Hepatocyte (in vitro differentiated cells): ENCODE results near the gene CCDC191. TPM values are rescaled to one million over a fixed set of nuclear protein-coding genes. Genes with fewer than 3 reads are reported as not detected.

Experiments
- DNase-seq: peaks from one replicate; pipeline ENCODE4 v3.0.0-alpha.2; 2016; ENCODE audit warnings: low spot score
- H2AFZ ChIP-seq: fragments of 200-600 bp; sonication (generic); 2 replicates; pipeline ENCODE4 v1.6.0; 2016; ENCODE audit warnings: antibody characterized with exemption, mild to moderate bottlenecking
- H3K27ac ChIP-seq: fragments of 200-600 bp; sonication (generic); 2 replicates; pipeline ENCODE4 v1.5.1; 2016; ENCODE audit warnings: mild to moderate bottlenecking
- H3K27me3 ChIP-seq: fragments of 200-600 bp; sonication (generic); 2 replicates; pipeline ENCODE4 v1.6.1; 2016
- H3K36me3 ChIP-seq: fragments of 200-600 bp; sonication (generic); replicated peaks from 2 replicates; pipeline ENCODE4 v1.5.1; 2016; ENCODE audit warnings: low read depth; ENCODE audit not compliant: insufficient read depth
- H3K4me1 ChIP-seq: fragments of 200-600 bp; sonication (generic); 2 replicates; pipeline ENCODE4 v1.5.1; 2016; ENCODE audit warnings: mild to moderate bottlenecking, moderate library complexity; ENCODE audit not compliant: insufficient read depth
- H3K4me2 ChIP-seq: fragments of 200-600 bp; sonication (generic); 2 replicates; pipeline ENCODE4 v1.6.0; 2016
- H3K4me3 ChIP-seq: fragments of 200-600 bp; sonication (generic); 2 replicates; pipeline ENCODE4 v1.5.1; 2016; ENCODE audit warnings: mild to moderate bottlenecking
- H3K79me2 ChIP-seq: fragments of 200-600 bp; sonication (generic); 2 replicates; pipeline ENCODE4 v1.6.0; 2017; ENCODE audit warnings: mild to moderate bottlenecking
- H3K9me2 ChIP-seq: fragments of 200-600 bp; sonication (generic); replicated peaks from 2 replicates; pipeline ENCODE4 v1.6.0; 2017; ENCODE audit warnings: mild to moderate bottlenecking; ENCODE audit not compliant: insufficient read depth
- H3K9me3 ChIP-seq: fragments of 200-600 bp; sonication (generic); 2 replicates; pipeline ENCODE4 v1.5.1; 2016; ENCODE audit warnings: low read depth, mild to moderate bottlenecking
- H4K20me1 ChIP-seq: fragments of 200-600 bp; sonication (generic); 2 replicates; pipeline ENCODE4 v1.6.0; 2016; ENCODE audit warnings: mild to moderate bottlenecking; ENCODE audit not compliant: insufficient read depth, poor library complexity, severe bottlenecking
- EZH2 ChIP-seq: fragments of 200-600 bp; sonication (generic); IDR thresholded peaks from 2 replicates; pipeline ENCODE4 v1.6.1; 2016; ENCODE audit warnings: antibody characterized with exemption, mild to moderate bottlenecking, borderline replicate concordance
- EZH2phosphoT487 ChIP-seq: fragments of 200-600 bp; sonication (generic); IDR thresholded peaks from one replicate; pipeline ENCODE4 v1.6.1; 2018; ENCODE audit warnings: antibody characterized with exemption, mild to moderate bottlenecking, low read depth, moderate library complexity; ENCODE audit not compliant: unreplicated experiment, severe bottlenecking
- WGBS: methylation state at CpG from one replicate; pipeline ENCODE4 v1.1.6; 2016; ENCODE audit warnings: low lambda C conversion rate; ENCODE audit errors: missing lambda C conversion rate; 5-methylcytosine and 5-hydroxymethylcytosine counted together
- polyA plus RNA-seq: library from polyadenylated mRNA; unstranded; fragments of >200 nt; fragmentation: Nextera tagmentation; extraction: Ambion mirVana; gene quantifications from 2 replicates; pipeline ENCODE4 v1.2.1, GENCODE V29; 2016
- total RNA-seq: library from RNA; depleted of rRNA; stranded (reverse); fragments of >200 nt; gene quantifications from 2 replicates; pipeline ENCODE4 v1.2.3, GENCODE V29; 2014
- TF ChIP-seq, protein P1 (sequence below): fragments of 200-600 bp; sonication (generic); IDR thresholded peaks from 2 replicates; pipeline ENCODE4 v1.5.1; 2016; ENCODE audit warnings: antibody characterized with exemption, mild to moderate bottlenecking; ENCODE audit not compliant: poor library complexity

The CCDC191 gene, protein sequence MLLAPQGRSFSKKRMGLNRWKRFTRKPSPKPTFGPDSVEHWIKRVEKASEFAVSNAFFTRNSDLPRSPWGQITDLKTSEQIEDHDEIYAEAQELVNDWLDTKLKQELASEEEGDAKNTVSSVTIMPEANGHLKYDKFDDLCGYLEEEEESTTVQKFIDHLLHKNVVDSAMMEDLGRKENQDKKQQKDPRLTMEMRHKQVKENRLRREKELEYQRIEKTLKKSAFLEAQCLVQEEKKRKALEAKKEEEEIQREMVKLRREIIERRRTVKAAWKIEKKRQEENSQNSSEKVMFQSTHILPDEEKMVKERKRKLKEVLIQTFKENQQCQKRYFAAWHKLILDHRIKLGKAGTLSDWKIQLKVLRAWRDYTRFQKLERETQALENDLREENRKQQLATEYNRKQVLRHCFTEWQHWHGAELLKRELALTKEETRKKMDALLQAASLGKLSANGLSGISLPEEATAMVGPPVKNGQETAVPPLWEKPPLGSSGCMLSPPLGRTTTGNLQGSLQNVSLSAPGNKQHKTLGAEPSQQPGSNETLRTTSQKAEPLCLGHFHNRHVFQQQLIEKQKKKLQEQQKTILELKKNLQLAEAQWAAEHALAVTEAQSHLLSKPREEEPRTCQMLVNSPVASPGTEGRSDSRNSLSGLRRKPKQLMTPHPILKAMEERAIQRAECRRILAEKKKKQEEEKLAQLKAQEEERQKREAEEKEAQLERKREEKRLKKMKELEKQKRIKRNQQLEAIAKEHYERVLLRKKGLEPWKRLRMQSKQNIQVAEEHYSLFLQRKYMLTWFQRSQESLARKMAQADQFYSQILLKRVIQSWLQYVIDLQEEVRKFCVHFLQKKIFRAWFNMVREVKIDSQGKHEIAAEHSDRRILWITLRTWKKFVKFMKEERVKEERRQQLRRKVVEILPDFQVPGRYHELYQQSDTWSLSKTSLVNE
- 3.0 and 3.5 TPM in 2 replicates for total RNA-seq
- polyA plus RNA-seq: 1.1 and 2.7 TPM in 2 replicates

DNA sequence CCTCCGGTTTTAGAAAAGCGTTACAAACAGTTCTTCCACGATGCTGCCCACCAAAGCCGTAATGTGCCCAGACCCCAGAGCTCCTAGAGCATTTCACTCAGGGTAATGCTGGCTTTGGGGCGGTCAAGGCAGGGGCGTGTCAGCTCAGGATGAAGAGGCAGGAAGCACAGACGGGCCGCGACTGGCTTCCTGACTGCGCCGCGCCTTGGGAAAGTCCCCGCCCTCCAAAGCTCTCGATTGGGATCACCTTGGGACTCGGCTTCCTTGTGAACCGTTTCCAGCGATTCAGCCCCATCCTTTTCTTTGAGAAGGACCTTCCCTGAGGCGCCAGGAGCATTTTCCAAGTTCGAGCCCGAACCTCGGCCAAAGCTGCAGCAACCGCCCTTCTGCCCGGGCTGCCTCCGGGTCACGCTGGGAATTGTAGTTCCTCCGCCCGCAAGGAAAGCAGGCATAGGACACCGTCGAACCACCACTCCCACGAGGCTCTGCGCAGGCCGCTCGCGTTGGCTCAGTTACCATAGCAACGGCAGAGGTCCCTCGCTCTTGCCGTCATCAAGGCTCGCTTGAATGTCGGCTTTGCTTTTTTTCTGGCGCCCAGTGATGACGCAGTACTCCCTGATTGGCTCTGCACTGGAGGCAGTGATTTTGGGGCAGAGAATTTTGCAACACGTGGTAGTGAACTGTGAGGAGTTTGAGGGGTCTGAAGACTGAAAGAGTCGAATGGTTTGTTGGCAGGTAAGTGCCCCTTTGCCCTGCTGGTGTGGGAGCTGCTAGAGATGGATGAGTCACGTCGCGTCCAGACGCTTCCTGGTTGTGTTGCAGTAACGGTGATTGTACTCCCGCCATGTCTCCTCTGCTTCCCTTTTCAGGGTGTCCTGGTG is at the start of gene CCDC191, which contains the start of gene QTRT2:
Gene CCDC191 (minus strand): TSS at position 397 of the 881 bp plus-strand sequence. CDS start 60 bp downstream, at position 337.
Gene QTRT2 (plus strand): TSS at position 608 of the 881 bp plus-strand sequence. CDS start 8,521 bp downstream, outside the sequence.
- Histone ChIP-seq H3K9me3 (no peaks in the 10 kb centered on the region), H3K79me2 (peaks cover 43% of the 10 kb centered on the region), H2AFZ (peak within 1 kb of the TSS; percentile 84)

DNA sequence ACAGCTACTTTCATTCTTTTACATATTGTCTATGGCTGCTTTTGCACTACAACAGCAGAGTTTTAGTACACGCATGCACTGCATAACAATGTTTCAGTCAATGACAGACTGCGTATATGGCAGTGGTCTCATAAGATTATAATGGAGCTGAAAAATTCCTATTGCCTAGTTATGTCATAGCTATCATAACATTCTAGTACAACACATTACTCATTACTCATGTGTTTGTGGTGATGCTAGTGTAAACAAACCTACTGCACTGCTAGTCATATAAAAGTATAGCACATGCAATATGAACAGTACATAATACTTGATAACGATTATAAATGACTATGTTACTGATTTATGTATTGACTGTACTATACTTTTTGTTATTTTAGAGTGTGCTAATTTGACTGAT is 48.1 kb upstream of the CCDC191 start:
- Histone ChIP-seq H3K27ac (no peak overlapping the region), H2AFZ (no peak overlapping the region), H3K4me3 (no peak overlapping the region), H3K9me2 (no peaks in the 10 kb centered on the region), H3K27me3 (no peaks in the 10 kb centered on the region), H3K4me1 (no peaks in the 10 kb centered on the region), H4K20me1 (no peaks in the 10 kb centered on the region), H3K36me3 (no peaks in the 10 kb centered on the region), H3K4me2 (no peak overlapping the region), H3K9me3 (no peaks in the 10 kb centered on the region), H3K79me2 (no peaks in the 10 kb centered on the region)
- 91% methylated on average over 3 of the region's 3 CpGs for WGBS
- no peak for DNase-seq
- TF ChIP-seq EZH2 (no peak), EZH2phosphoT487 (no peak)
- TF ChIP-seq, protein P1, sequence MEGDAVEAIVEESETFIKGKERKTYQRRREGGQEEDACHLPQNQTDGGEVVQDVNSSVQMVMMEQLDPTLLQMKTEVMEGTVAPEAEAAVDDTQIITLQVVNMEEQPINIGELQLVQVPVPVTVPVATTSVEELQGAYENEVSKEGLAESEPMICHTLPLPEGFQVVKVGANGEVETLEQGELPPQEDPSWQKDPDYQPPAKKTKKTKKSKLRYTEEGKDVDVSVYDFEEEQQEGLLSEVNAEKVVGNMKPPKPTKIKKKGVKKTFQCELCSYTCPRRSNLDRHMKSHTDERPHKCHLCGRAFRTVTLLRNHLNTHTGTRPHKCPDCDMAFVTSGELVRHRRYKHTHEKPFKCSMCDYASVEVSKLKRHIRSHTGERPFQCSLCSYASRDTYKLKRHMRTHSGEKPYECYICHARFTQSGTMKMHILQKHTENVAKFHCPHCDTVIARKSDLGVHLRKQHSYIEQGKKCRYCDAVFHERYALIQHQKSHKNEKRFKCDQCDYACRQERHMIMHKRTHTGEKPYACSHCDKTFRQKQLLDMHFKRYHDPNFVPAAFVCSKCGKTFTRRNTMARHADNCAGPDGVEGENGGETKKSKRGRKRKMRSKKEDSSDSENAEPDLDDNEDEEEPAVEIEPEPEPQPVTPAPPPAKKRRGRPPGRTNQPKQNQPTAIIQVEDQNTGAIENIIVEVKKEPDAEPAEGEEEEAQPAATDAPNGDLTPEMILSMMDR: no peak

More for the DNA sequence above, at the start of gene CCDC191, which contains the start of gene QTRT2:
- Histone ChIP-seq H3K4me2 (peak within 1 kb of the TSS; percentile 82), H3K4me1 (no peaks in the 10 kb centered on the region), H3K27me3 (no peaks in the 10 kb centered on the region), H4K20me1 (no peaks in the 10 kb centered on the region), H3K4me3 (peak within 1 kb of the TSS; percentile 39), H3K9me2 (no peaks in the 10 kb centered on the region), H3K36me3 (no peaks in the 10 kb centered on the region), H3K27ac (peak within 1 kb of the TSS; percentile 70)
- under 1% methylated on average over 49 of the region's 49 CpGs for WGBS
- TF ChIP-seq, protein P1: no peak
- TF ChIP-seq EZH2 (no peak), EZH2phosphoT487 (no peak)
- DNase-seq: peak; percentile 99

DNA sequence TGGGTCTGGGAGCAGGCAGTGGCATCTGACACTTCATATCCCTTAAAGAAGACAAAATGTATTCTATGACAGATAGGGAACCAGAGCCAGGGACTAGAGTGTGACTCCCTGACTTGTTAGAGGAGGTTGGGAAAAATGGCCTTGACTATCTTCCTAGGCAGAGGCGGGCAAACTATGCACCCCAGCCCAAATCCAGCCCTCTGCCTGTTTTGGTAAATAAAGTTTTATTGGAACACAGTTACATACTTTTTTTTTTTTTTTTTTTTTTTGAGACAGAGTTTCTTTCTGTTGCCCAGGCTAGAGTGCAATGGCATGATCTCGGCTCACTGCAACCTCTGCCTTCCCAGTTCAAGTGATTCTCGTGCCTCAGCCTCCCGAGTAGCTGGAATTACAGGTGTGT is 47.5 kb upstream of the CCDC191 start:
- 89% methylated on average over 4 of the region's 4 CpGs for WGBS

More for the DNA sequence above, 47.5 kb upstream of the CCDC191 start:
- H3K4me2 ChIP-seq: no peak overlapping the region
- H3K27me3 ChIP-seq: no peaks in the 10 kb centered on the region
- no peaks in the 10 kb centered on the region for H4K20me1 ChIP-seq
- H3K9me3 ChIP-seq: no peaks in the 10 kb centered on the region
- TF ChIP-seq, protein P1: no peak
- TF ChIP-seq EZH2phosphoT487 (no peak), EZH2 (no peak)
- H2AFZ ChIP-seq: no peak overlapping the region
- no peak for DNase-seq
- H3K9me2 ChIP-seq: no peaks in the 10 kb centered on the region
- no peaks in the 10 kb centered on the region for H3K36me3 ChIP-seq
- H3K79me2 ChIP-seq: no peaks in the 10 kb centered on the region
- H3K4me1 ChIP-seq: no peaks in the 10 kb centered on the region
- H3K27ac ChIP-seq: no peak overlapping the region
- H3K4me3 ChIP-seq: no peak overlapping the region
